IPS DF 6.9 (cell line): ENCODE data around the gene WDR54.
"Not testable (repeated sequence)": the region's sequence is repeated elsewhere in the genome, so short reads cannot be mapped to it uniquely, and the experiment has no call there.

ENCODE experiments used
- DNase-seq: peaks from one replicate; pipeline ENCODE4 v3.0.0-alpha.2; 2013; ENCODE audit warnings: low read depth, low spot score
- H3K27ac ChIP-seq: one replicate; pipeline ENCODE4 v1.5.1; 2013; ENCODE audit warnings: low read length, control low read depth
- H3K27me3 ChIP-seq: 2 replicates; pipeline ENCODE4 v1.6.1; 2013; ENCODE audit warnings: mild to moderate bottlenecking, low read length; ENCODE audit not compliant: control insufficient read depth, insufficient read depth
- H3K36me3 ChIP-seq: 2 replicates; pipeline ENCODE4 v1.6.1; 2013; ENCODE audit warnings: low read length; ENCODE audit not compliant: control insufficient read depth, insufficient read depth
- H3K4me1 ChIP-seq: 2 replicates; pipeline ENCODE4 v1.6.1; 2013; ENCODE audit warnings: low read length; ENCODE audit not compliant: control insufficient read depth, insufficient read depth
- H3K4me3 ChIP-seq: 2 replicates; pipeline ENCODE4 v1.5.1; 2013; ENCODE audit warnings: mild to moderate bottlenecking, low read length
- H3K9me3 ChIP-seq: 2 replicates; pipeline ENCODE4 v1.6.1; 2013; ENCODE audit warnings: low read length, inconsistent platforms; ENCODE audit not compliant: control insufficient read depth, insufficient read depth
- WGBS: extraction: QIAGEN DNeasy Blood & Tissue Kit; methylation state at CpG from one replicate; pipeline ENCODE4 v1.1.7; 2013; ENCODE audit warnings: mixed read lengths, missing lambda C conversion rate; ENCODE audit not compliant: insufficient read length, insufficient coverage; 5-methylcytosine and 5-hydroxymethylcytosine counted together

WDR54 gene

DNA sequence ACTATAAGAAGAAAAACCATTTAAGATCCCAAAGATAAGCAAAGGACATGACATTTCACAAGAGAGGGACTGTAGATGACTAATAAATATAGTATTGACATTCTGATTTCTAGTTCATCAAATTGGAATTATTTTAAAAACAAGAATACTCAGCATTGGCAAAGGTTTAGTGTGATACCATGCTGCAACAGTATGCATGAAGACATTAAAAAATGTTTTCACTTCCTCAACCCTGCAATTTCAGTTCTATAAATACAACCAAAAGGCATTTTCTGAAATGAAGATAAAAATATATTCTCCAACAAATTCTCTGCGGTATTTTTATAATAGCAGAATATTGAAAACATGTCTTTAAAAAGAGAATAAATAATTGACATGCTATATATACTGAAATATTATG lies 2.2 kb upstream of the WDR54 start:
- Histone ChIP-seq H3K9me3 (no peaks in the 10 kb centered on the region), H3K4me3 (no peak overlapping the region), H3K27ac (no peak overlapping the region), H3K36me3 (no peaks in the 10 kb centered on the region), H3K4me1 (no peaks in the 10 kb centered on the region), H3K27me3 (no peaks in the 10 kb centered on the region)
- WGBS: no CpG with 5 or more reads among the region's 1 CpG
- no peak for DNase-seq

DNA sequence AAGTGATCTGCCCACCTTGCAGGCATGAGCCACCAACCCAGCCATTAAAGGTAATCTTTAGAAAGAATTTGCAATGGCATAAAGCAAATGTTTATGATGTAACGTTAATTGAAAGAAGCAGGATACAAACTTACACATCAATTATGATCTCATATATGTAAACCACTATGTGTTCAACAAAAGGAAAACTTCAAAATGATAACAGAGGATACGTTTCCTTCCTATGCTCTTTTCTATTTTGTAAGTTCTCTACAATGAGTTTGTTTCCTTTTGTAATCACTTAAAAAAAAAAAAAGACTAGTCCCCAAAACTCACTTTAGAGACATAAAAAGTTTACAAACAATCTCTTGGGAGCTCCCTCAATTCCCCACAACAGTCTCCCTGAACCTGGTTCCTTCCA lies 1.5 kb upstream of the WDR54 start:
- no peak overlapping the region for H3K4me3 ChIP-seq
- H3K27me3 ChIP-seq: no peaks in the 10 kb centered on the region
- no peak overlapping the region for H3K27ac ChIP-seq
- no peaks in the 10 kb centered on the region for H3K4me1 ChIP-seq
- H3K9me3 ChIP-seq: no peaks in the 10 kb centered on the region
- DNase-seq: no peak
- no peaks in the 10 kb centered on the region for H3K36me3 ChIP-seq
- no CpG with 5 or more reads among the region's 2 CpGs for WGBS

DNA sequence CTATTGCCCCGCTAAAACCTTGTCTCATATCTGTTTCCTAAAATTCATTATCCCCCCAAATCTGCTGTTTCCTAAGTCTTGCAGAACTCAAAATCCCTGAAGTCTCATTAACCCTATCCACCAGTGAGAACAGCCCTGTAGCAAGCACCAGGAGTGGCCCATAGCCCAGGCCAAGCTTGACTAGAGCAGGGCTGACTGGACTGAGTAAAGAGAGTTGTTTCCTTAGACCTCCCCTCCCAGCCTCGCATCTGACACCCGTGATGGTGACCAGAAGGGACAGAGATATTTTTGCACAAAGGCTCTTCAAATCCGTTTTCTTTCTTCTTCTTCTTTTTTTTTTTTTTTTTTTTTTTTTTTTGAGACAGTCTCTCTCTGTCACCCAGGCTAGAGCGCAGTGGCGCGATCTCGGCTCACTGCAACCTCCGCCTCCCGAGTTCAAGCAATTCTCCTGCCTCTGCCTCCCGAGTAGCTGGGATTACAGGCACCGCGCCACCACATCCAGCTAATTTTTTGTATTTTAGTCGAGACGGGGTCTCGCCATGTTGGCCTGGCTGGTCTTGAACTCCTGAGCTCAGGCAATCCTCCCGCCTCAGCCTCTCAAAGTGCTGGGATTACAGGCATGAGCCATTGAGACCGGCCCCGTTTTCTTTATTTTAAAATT lies 957 bp upstream of the WDR54 start:
- not testable (repeated sequence) for DNase-seq, H3K4me3 ChIP-seq, H3K36me3 ChIP-seq, H3K4me1 ChIP-seq, H3K27ac ChIP-seq, H3K27me3 ChIP-seq, H3K9me3 ChIP-seq
- no CpG with 5 or more reads among the region's 19 CpGs for WGBS

DNA sequence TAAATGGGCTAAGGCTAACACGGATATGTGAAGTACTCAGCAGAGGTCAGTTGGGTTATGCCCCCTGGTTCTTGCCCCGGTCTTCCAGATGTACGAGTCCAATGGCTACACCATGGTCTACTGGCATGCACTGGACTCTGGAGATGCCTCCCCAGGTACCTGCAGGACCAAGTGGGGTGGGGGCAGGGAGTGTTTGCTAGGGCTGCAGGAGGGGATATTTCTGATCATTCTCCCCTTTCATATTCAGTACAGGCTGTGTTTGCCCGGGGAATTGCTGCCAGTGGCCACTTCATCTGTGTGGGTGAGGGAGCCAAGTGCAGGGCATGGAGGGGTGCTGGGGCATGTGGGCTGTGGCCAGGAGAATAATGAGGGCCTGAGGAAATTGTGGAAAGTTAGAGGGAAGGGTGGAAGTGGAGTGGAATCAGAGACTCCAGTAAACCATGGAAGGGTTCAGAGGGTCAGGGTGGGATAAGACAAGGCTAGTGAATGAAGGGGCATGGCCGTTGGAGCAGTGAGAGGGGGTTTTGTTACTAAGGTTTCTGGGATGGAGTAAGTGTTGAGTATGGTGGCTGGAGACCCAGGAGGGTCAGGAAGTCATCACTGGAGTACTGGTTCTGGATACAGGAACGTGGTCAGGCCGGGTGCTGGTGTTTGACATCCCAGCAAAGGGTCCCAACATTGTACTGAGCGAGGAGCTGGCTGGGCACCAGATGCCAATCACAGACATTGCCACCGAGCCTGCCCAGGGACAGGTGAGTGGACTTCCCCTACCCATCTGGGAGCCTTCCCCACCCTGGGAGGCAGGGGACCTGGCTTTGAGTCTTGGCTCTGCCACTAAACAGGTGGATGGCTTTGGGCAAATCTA lies 1.9 kb downstream of the WDR54 start:
- Histone ChIP-seq H3K27ac (no peak overlapping the region), H3K27me3 (no peaks in the 10 kb centered on the region), H3K9me3 (no peaks in the 10 kb centered on the region), H3K36me3 (peaks cover 9% of the 10 kb centered on the region; the same call in 1 of the 2 replicates), H3K4me1 (no peaks in the 10 kb centered on the region), H3K4me3 (no peak overlapping the region)
- no peak for DNase-seq
- no CpG with 5 or more reads among the region's 9 CpGs for WGBS

- H3K27ac ChIP-seq: no peak overlapping the region
- no peaks in the 10 kb centered on the region for H3K4me1 ChIP-seq
- peaks cover 18% of the 10 kb centered on the region for H3K36me3 ChIP-seq
- WGBS: no CpG with 5 or more reads among the region's 5 CpGs
- H3K27me3 ChIP-seq: no peaks in the 10 kb centered on the region
- no peak for DNase-seq
- H3K9me3 ChIP-seq: no peaks in the 10 kb centered on the region
- no peak overlapping the region for H3K4me3 ChIP-seq
These were observed 2.8 kb downstream of the WDR54 start for GRCh38 chr2:74424139-74424992.

DNA sequence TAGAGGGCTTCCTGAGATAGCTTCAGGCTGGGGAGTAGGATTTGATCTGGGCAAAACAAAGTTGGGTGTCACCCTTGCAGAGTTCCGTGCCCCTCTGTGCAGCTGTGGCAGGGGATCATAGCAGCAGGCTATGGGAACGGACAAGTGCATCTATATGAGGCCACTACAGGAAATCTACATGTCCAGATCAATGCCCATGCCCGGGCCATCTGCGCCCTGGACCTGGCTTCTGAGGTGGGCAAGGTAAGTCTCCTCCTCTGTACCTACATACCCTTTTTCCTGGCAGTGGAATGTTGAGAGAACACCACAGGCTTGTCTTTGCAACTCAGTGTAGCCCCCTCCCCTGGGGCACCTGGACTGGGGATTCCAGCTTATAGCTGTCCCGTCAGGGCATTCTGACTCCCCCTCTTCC lies 3.5 kb downstream of the WDR54 start:
- no peak for DNase-seq
- Histone ChIP-seq H3K36me3 (peaks cover 24% of the 10 kb centered on the region), H3K4me3 (no peak overlapping the region), H3K9me3 (no peaks in the 10 kb centered on the region), H3K27ac (no peak overlapping the region), H3K4me1 (no peaks in the 10 kb centered on the region), H3K27me3 (no peaks in the 10 kb centered on the region)
- WGBS: no CpG with 5 or more reads among the region's 5 CpGs

DNA sequence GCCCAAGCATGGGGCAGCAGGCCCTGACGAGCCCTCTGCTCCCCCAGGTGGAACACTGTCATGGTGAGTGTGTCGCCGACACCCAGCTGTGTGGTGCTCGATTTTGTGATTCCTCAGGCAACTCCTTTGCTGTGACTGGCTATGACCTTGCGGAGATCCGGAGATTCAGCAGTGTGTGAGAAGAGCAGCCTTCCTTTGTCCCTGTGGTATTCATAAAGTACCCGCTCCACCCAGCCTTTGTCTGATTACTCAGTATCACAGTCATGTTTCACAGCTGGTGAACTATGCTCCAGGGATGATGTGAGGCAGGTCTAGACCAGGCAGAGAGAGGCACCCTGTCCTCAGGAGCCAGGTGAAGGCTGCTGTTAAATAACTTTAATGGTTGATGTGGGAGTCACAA lies 4.0 kb downstream of the WDR54 start:
- WGBS: no CpG with 5 or more reads among the region's 7 CpGs
- no peaks in the 10 kb centered on the region for H3K9me3 ChIP-seq
- H3K27me3 ChIP-seq: no peaks in the 10 kb centered on the region
- peaks cover 29% of the 10 kb centered on the region for H3K36me3 ChIP-seq
- H3K4me1 ChIP-seq: no peaks in the 10 kb centered on the region
- H3K4me3 ChIP-seq: no peak overlapping the region
- H3K27ac ChIP-seq: no peak overlapping the region
- no peak for DNase-seq

DNA sequence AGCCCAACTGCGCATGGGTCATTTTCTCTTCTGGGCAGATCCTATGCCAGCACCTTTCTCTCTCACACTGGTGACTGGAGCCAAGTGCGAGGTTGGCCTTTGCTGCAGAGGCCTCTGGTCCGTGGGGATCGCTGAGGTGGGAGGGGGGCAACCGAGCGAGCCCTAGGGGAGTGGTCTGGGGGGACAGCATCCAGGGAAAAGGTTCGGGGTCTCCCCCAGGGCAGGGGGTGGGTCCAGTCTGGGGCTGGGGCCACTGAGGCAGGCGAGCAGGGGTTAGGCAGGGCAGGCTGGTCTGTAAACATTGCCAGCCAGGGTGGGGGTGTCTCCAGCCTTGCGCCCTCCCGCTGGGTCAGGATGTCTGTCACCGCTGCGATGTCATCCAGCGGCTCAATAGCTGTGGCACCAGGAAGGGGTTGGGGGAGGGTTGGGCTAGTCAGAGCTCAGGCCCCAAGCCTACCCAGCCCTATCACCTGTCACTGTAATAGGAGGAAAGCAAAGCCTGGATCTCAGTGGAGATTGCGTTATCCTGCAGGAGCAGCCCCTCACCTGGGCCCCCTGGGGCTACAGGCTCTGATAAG lies 4.7 kb downstream of the WDR54 start:
- no peaks in the 10 kb centered on the region for H3K27me3 ChIP-seq
- peaks cover 29% of the 10 kb centered on the region for H3K36me3 ChIP-seq
- no CpG with 5 or more reads among the region's 14 CpGs for WGBS
- no peaks in the 10 kb centered on the region for H3K9me3 ChIP-seq
- H3K4me3 ChIP-seq: no peak overlapping the region
- H3K27ac ChIP-seq: no peak overlapping the region
- DNase-seq: no peak
- H3K4me1 ChIP-seq: no peaks in the 10 kb centered on the region

GRCh38 chr2:74427551-74427950 lies 6.0 kb downstream of the WDR54 start:
- WGBS: no CpG with 5 or more reads among the region's 3 CpGs
- Histone ChIP-seq H3K27ac (no peak overlapping the region), H3K4me3 (no peak overlapping the region), H3K36me3 (peaks cover 36% of the 10 kb centered on the region), H3K27me3 (no peaks in the 10 kb centered on the region), H3K4me1 (no peaks in the 10 kb centered on the region), H3K9me3 (no peaks in the 10 kb centered on the region)
- no peak for DNase-seq

- no peaks in the 10 kb centered on the region for H3K9me3 ChIP-seq
- H3K4me3 ChIP-seq: no peak overlapping the region
- no peaks in the 10 kb centered on the region for H3K4me1 ChIP-seq
- no peak for DNase-seq
- no peaks in the 10 kb centered on the region for H3K27me3 ChIP-seq
- peaks cover 36% of the 10 kb centered on the region for H3K36me3 ChIP-seq
- no CpG with 5 or more reads among the region's 5 CpGs for WGBS
- H3K27ac ChIP-seq: no peak overlapping the region
These were observed 7.1 kb downstream of the WDR54 start for GRCh38 chr2:74428675-74429074.
